A673 (cell line): ENCODE measurements around the gene PLCL1.

Source experiments
- CTCF ChIP-seq: fragments of 300-800, 200-600 bp; sonication (generic); conservative IDR thresholded peaks from 2 replicates; pipeline ENCODE4 v1.5.1; 2017; ENCODE audit warnings: low read depth, mild to moderate bottlenecking, antibody characterized with exemption, low read length, moderate library complexity, mixed read lengths
- EZH2 ChIP-seq: fragments of 200-600 bp; sonication (generic); IDR thresholded peaks from 2 replicates; pipeline ENCODE4 v1.6.1; 2017; ENCODE audit warnings: borderline replicate concordance, low read depth, mild to moderate bottlenecking, mixed read lengths, antibody characterized with exemption, low read length; ENCODE audit not compliant: poor library complexity, severe bottlenecking

- TF ChIP-seq CTCF (no peak), EZH2 (no peak)
Measured at GRCh38 chr2:198102120-198102519, 297.7 kb downstream of the PLCL1 start.
